ENCODE results near the gene KCND3.

The KCND3 gene

DNA sequence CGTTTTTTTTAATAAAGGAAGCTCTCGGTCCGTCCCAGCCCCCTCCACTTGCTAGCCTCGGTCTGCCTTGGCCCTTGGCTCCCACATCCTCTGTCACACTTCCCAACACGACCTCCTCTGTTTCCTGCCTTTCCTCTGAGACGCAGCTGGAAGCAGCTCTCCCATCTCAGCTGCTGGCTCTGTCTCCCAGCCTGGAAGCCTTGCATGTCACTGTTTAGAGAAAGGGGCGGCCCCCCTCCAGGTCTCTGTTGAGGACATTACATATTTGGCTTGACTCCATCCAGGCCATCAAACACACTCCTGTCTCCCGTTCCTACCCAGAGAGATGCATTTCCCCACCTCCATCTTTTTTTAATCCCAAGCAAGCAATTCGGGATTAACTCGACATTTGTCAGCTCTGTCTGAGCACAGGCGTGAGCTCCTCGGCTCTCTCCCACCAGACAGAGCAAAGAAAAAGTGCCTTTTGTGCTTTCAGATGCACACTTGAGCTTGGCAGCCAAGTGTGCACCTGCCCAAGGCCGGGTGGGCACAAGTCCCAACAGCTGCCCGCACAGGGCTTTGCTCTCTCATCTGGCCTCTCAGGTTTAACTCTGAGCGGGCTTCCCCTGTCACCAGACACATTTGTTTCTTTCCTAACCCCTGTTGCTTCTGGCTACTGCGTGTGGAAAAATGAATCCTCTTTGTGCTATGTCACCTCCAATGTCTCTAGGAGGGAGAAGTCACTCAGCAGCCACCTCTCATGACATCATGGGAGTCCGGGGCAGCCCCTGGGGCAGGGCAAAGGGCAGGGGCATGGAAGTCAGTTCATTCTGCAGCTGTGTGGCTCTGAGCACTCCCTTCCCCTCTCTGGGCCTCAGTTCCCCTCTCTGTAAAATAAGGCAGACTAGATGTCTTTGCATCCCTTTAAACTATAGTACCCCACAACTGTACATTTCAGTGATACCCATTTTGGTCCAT, 108.3 kb downstream of the KCND3 start:
- CTCF ChIA-PET, result interaction anchor here (0.5 kb wide), 1 partner anchor 518 kb away, joined by 4 read pairs; no protein-coding TSS in a partner anchor
- Histone ChIP-seq H3K36me3 (ENCODE audit: control insufficient read depth in 2 of 2, insufficient read depth in 1 of 2, low read length in 2 of 2) (no peaks in the 10 kb centered on the region), H3K4me3 (ENCODE audit: low read depth, low read length) (no peak overlapping the region), H3K9me3 (ENCODE audit: control insufficient read depth, insufficient read depth, low read depth, low read length) (no peaks in the 10 kb centered on the region), H3K27ac (ENCODE audit: extremely low read depth, low read depth, low read length) (no peak overlapping the region), H3K4me1 (ENCODE audit: control insufficient read depth, insufficient read depth, low read length) (no peaks in the 10 kb centered on the region)
- POLR2A ChIA-PET, result no interaction called here
- TF ChIP-seq, protein P1, sequence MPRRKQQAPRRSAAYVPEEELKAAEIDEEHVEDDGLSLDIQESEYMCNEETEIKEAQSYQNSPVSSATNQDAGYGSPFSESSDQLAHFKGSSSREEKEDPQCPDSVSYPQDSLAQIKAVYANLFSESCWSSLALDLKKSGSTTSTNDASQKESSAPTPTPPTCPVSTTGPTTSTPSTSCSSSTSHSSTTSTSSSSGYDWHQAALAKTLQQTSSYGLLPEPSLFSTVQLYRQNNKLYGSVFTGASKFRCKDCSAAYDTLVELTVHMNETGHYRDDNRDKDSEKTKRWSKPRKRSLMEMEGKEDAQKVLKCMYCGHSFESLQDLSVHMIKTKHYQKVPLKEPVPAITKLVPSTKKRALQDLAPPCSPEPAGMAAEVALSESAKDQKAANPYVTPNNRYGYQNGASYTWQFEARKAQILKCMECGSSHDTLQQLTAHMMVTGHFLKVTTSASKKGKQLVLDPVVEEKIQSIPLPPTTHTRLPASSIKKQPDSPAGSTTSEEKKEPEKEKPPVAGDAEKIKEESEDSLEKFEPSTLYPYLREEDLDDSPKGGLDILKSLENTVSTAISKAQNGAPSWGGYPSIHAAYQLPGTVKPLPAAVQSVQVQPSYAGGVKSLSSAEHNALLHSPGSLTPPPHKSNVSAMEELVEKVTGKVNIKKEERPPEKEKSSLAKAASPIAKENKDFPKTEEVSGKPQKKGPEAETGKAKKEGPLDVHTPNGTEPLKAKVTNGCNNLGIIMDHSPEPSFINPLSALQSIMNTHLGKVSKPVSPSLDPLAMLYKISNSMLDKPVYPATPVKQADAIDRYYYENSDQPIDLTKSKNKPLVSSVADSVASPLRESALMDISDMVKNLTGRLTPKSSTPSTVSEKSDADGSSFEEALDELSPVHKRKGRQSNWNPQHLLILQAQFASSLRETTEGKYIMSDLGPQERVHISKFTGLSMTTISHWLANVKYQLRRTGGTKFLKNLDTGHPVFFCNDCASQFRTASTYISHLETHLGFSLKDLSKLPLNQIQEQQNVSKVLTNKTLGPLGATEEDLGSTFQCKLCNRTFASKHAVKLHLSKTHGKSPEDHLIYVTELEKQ (tag by site-specific recombination; IDR thresholded peaks at IDR 0.05; ENCODE audit: borderline replicate concordance), result no peak

DNA sequence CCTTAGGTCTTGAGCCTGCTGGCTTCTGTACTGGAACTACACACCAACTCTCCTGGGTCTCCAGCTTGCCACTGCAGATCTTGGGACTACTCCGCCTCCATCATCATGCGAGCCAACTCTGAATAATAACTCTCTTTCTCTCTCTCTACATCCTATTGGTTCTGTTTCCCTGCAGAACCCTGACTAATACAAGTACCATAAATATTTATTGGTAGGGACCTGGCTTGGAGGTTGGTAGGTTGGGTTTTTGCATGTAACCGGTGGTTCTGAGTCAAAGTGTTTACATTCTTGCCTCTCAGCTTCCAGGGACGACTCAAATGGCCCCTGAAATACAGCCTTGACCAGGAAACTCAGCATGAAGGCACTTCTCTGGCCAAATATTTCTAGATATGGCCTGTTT, 110.4 kb downstream of the KCND3 start:
- Histone ChIP-seq H3K4me1 (ENCODE audit: control insufficient read depth, insufficient read depth, low read length) (no peaks in the 10 kb centered on the region), H3K9me3 (ENCODE audit: control insufficient read depth, insufficient read depth, low read depth, low read length) (no peaks in the 10 kb centered on the region), H3K4me3 (ENCODE audit: low read depth, low read length) (no peak overlapping the region), H3K27ac (ENCODE audit: extremely low read depth, low read depth, low read length) (no peak overlapping the region), H3K36me3 (ENCODE audit: control insufficient read depth in 2 of 2, insufficient read depth in 1 of 2, low read length in 2 of 2) (no peaks in the 10 kb centered on the region)
- TF ChIP-seq ZBTB7A (tag by site-specific recombination; IDR thresholded peaks at IDR 0.05; ENCODE audit: low read depth) (no peak), ZNF510 (tag by site-specific recombination; IDR thresholded peaks at IDR 0.05; ENCODE audit: insufficient replicate concordance) (no peak), ZNF140 (tag by site-specific recombination; IDR thresholded peaks at IDR 0.05) (no peak)
- TF ChIP-seq, protein P2, sequence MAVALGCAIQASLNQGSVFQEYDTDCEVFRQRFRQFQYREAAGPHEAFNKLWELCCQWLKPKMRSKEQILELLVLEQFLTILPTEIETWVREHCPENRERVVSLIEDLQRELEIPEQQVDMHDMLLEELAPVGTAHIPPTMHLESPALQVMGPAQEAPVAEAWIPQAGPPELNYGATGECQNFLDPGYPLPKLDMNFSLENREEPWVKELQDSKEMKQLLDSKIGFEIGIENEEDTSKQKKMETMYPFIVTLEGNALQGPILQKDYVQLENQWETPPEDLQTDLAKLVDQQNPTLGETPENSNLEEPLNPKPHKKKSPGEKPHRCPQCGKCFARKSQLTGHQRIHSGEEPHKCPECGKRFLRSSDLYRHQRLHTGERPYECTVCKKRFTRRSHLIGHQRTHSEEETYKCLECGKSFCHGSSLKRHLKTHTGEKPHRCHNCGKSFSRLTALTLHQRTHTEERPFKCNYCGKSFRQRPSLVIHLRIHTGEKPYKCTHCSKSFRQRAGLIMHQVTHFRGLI (tag by site-specific recombination; IDR thresholded peaks at IDR 0.05), result no peak
- POLR2A ChIA-PET, result no interaction called here
- CTCF ChIA-PET, result interaction anchor here (0.6 to 0.7 kb wide), 3 partner anchors 66 to 239 kb away, joined by 3 to 4 read pairs (median 3); no protein-coding TSS in a partner anchor

DNA sequence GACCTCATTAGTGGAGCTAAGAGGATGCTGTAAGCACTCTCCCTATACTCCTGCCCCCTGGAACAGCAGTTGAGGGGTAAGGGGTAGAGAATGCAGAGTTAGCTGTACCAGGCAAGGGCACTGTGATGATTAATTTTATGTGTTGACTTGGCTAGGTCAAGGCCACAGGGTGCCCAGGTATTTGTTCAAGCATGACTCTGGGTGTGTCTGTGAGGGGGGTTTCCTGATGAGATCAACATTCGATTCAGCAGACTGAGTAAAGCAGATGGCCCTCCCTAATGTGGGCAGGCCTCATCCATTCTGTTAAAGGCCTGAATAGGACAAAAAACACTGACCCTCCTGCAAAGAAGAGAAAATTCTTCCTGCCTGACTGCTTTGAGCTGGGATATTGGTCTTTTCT, 110.8 kb downstream of the KCND3 start:
- Histone ChIP-seq H3K36me3 (ENCODE audit: control insufficient read depth in 2 of 2, insufficient read depth in 1 of 2, low read length in 2 of 2) (no peaks in the 10 kb centered on the region), H3K4me1 (ENCODE audit: control insufficient read depth, insufficient read depth, low read length) (no peaks in the 10 kb centered on the region), H3K27ac (ENCODE audit: extremely low read depth, low read depth, low read length) (no peak overlapping the region), H3K9me3 (ENCODE audit: control insufficient read depth, insufficient read depth, low read depth, low read length) (no peaks in the 10 kb centered on the region), H3K4me3 (ENCODE audit: low read depth, low read length) (no peak overlapping the region)
- ChIA-PET POLR2A (no interaction called here), CTCF (interaction anchor here (0.6 kb wide), 1 partner anchor 240 kb away, joined by 4 read pairs; no protein-coding TSS in a partner anchor)
- no peak for TF ChIP-seq ZNF596 (tag by site-specific recombination; IDR thresholded peaks at IDR 0.05)
- TF ChIP-seq, protein P3, sequence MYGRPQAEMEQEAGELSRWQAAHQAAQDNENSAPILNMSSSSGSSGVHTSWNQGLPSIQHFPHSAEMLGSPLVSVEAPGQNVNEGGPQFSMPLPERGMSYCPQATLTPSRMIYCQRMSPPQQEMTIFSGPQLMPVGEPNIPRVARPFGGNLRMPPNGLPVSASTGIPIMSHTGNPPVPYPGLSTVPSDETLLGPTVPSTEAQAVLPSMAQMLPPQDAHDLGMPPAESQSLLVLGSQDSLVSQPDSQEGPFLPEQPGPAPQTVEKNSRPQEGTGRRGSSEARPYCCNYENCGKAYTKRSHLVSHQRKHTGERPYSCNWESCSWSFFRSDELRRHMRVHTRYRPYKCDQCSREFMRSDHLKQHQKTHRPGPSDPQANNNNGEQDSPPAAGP (tag by site-specific recombination; IDR thresholded peaks at IDR 0.05), result 0 out of 2 replicates have a peak, but pooled peaks have one; percentile 39

DNA sequence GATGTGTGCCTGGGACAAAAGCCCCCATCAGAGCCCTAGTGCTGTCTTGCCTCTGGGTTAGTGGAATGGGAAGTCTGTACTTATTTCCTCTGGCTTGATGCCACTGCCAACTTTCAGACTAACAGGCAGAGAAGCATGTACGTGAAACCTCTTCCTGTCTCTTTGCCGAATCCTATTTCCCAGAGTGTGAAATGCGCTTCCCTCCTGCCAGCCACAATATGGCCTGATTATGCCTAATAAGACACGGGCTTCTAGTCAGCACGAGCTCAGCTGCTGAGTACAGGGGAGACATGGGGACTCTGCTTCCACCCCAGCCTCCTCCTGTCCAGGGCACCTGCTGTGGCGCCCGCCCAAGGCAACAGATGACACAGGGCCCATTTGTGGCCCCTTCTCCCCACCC, 111.4 kb downstream of the KCND3 start:
- no peak overlapping the region for H3K27ac ChIP-seq (ENCODE audit: extremely low read depth, low read depth, low read length)
- no peaks in the 10 kb centered on the region for H3K36me3 ChIP-seq (ENCODE audit: control insufficient read depth in 2 of 2, insufficient read depth in 1 of 2, low read length in 2 of 2)
- H3K4me3 ChIP-seq (ENCODE audit: low read depth, low read length), result no peak overlapping the region
- ChIA-PET POLR2A (no interaction called here), CTCF (no interaction called here)
- no peaks in the 10 kb centered on the region for H3K9me3 ChIP-seq (ENCODE audit: control insufficient read depth, insufficient read depth, low read depth, low read length)
- H3K4me1 ChIP-seq (ENCODE audit: control insufficient read depth, insufficient read depth, low read length), result no peaks in the 10 kb centered on the region
- TF ChIP-seq ZNF24 (tag by site-specific recombination; IDR thresholded peaks at IDR 0.05) (no peak), ZNF426 (tag by site-specific recombination; IDR thresholded peaks at IDR 0.05) (no peak), KLF8 (tag by site-specific recombination; IDR thresholded peaks at IDR 0.05) (no peak), GLI4 (tag by site-specific recombination; IDR thresholded peaks at IDR 0.05) (no peak)
- TF ChIP-seq, protein P4, sequence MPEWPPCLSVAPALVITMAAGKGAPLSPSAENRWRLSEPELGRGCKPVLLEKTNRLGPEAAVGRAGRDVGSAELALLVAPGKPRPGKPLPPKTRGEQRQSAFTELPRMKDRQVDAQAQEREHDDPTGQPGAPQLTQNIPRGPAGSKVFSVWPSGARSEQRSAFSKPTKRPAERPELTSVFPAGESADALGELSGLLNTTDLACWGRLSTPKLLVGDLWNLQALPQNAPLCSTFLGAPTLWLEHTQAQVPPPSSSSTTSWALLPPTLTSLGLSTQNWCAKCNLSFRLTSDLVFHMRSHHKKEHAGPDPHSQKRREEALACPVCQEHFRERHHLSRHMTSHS (tag by site-specific recombination; IDR thresholded peaks at IDR 0.05), result no peak
- TF ChIP-seq, protein P2 (tag by site-specific recombination; IDR thresholded peaks at IDR 0.05), result no peak
- TF ChIP-seq, protein P5, sequence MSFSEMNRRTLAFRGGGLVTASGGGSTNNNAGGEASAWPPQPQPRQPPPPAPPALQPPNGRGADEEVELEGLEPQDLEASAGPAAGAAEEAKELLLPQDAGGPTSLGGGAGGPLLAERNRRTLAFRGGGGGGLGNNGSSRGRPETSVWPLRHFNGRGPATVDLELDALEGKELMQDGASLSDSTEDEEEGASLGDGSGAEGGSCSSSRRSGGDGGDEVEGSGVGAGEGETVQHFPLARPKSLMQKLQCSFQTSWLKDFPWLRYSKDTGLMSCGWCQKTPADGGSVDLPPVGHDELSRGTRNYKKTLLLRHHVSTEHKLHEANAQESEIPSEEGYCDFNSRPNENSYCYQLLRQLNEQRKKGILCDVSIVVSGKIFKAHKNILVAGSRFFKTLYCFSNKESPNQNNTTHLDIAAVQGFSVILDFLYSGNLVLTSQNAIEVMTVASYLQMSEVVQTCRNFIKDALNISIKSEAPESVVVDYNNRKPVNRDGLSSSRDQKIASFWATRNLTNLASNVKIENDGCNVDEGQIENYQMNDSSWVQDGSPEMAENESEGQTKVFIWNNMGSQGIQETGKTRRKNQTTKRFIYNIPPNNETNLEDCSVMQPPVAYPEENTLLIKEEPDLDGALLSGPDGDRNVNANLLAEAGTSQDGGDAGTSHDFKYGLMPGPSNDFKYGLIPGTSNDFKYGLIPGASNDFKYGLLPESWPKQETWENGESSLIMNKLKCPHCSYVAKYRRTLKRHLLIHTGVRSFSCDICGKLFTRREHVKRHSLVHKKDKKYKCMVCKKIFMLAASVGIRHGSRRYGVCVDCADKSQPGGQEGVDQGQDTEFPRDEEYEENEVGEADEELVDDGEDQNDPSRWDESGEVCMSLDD (tag by site-specific recombination; IDR thresholded peaks at IDR 0.05), result no peak
